Sigmoid colon (tissue), 4 donors: ENCODE results near the gene CEP164.

Experiments
- CTCF ChIP-seq, 4 experiments: fragments of 450-650 bp in 3 of 4; fragments of 200-600 bp in 1 of 4; IDR thresholded peaks; one replicate each; pipeline ENCODE4 v1.5.1; 2016 to 2019; ENCODE audit warnings: antibody characterized with exemption in 4 of 4, mild to moderate bottlenecking in 3 of 4, moderate library complexity in 2 of 4
- POLR2AphosphoS5 ChIP-seq, 4 donors: sonication (generic); formaldehyde crosslinking; IDR thresholded peaks; one replicate each; pipeline ENCODE4 v1.6.1; 2017; ENCODE audit warnings: antibody characterized with exemption in 4 of 4

GRCh38 chr11:117462864-117463247 lies 135.2 kb downstream of the CEP164 start:
- TF ChIP-seq CTCF (IDR thresholded peaks at IDR 0.05), result no peak
- TF ChIP-seq POLR2AphosphoS5 (IDR thresholded peaks at IDR 0.05), result no peak
